PC-3 (cell line): ENCODE measurements around the gene GNL2. TPM values are rescaled to one million over a fixed set of nuclear protein-coding genes. Genes with fewer than 3 reads are reported as not detected.

Experiments
- total RNA-seq: library from RNA; depleted of rRNA; stranded (reverse); fragments of >200 nt; gene quantifications from 2 replicates; pipeline ENCODE4 v1.2.3, GENCODE V29; 2014; rRNA removed

Gene GNL2
- total RNA-seq, 1 experiment from 2014 or later, result 93.4 TPM

Other genes starting within 250 kb of the GNL2 start
- gene ZC3H12A, start 121.4 kb downstream of the GNL2 start, total RNA-seq, result 45.3 and 65.1 TPM in 2 replicates
- 87.0 and 90.9 TPM in 2 replicates for gene MEAF6, start 81.2 kb downstream of the GNL2 start, total RNA-seq
- gene SNIP1, start 41.6 kb downstream of the GNL2 start, total RNA-seq, result 23.1 and 36.0 TPM in 2 replicates
- gene DNALI1, start 39.0 kb downstream of the GNL2 start, total RNA-seq, result not detected in 2 replicates
- gene RSPO1, start 39.0 kb upstream of the GNL2 start, total RNA-seq, result not detected in 2 replicates
- 30.1 and 31.8 TPM in 2 replicates for gene CDCA8, start 96.6 kb upstream of the GNL2 start, total RNA-seq
- gene EPHA10, start 169.2 kb upstream of the GNL2 start, total RNA-seq, result 1.8 and 3.5 TPM in 2 replicates
- gene MANEAL, start 197.9 kb upstream of the GNL2 start, total RNA-seq, result 47.6 and 54.1 TPM in 2 replicates
- 70.1 and 72.5 TPM in 2 replicates for gene C1orf122, start 211.9 kb upstream of the GNL2 start, total RNA-seq
- 41.8 and 51.9 TPM in 2 replicates for gene YRDC, start 212.3 kb upstream of the GNL2 start, total RNA-seq